ENCODE results near the gene BTG4. TPM values are rescaled to one million over a fixed set of nuclear protein-coding genes. Genes with fewer than 3 reads are reported as not detected.

BTG4 gene
- total RNA-seq, 4 donors from 2014 or later = not detected

DNA sequence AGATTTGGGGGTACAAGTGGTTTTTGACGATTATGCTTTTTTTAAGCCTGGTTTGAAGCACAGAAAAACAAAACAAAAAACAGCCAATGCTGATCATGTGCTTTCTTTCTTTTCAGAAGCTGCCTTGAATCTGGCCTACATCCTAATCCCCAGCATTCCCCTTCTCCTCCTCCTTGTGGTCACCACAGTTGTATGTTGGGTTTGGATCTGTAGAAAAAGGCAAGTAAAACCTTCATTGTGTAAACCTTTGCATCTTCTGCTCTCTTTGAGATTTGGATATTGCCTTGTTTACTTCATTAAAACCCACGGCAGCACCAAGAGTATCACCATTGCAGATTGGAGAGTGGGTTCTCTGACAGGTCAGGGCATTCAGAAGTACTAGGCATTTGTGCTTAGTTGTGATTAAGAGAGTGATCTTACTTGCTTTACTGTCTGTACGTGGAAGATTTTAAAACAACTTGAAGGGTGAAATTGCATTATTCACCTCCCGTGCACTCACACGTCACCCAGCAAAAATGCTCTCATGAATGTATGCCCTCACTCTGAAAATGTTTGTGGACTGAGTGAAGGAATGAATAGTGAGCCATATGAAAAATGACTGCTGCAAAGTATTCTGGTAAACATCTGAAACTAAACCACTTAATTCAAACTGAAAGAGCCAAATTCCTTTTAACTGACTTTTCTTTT lies 45.4 kb upstream of the BTG4 start:
- H3K27ac ChIP-seq = peak overlapping the region; percentile 62 to 81 (median 72)
- H3K4me3 ChIP-seq = no peak overlapping the region
- no peaks in the 10 kb centered on the region for H3K27me3 ChIP-seq
- H3K36me3 ChIP-seq = peaks cover 0 to 7% of the 10 kb centered on the region in 2 donors
- no peaks in the 10 kb centered on the region for H3K9me3 ChIP-seq
- H3K4me1 ChIP-seq = peaks cover 0 to 14% (median 0%) of the 10 kb centered on the region in 3 donors
- TF ChIP-seq EP300 (IDR thresholded peaks at IDR 0.05) (no peak), POLR2AphosphoS5 (IDR thresholded peaks at IDR 0.05) (peak; percentile 91)
- TF ChIP-seq, protein P1, sequence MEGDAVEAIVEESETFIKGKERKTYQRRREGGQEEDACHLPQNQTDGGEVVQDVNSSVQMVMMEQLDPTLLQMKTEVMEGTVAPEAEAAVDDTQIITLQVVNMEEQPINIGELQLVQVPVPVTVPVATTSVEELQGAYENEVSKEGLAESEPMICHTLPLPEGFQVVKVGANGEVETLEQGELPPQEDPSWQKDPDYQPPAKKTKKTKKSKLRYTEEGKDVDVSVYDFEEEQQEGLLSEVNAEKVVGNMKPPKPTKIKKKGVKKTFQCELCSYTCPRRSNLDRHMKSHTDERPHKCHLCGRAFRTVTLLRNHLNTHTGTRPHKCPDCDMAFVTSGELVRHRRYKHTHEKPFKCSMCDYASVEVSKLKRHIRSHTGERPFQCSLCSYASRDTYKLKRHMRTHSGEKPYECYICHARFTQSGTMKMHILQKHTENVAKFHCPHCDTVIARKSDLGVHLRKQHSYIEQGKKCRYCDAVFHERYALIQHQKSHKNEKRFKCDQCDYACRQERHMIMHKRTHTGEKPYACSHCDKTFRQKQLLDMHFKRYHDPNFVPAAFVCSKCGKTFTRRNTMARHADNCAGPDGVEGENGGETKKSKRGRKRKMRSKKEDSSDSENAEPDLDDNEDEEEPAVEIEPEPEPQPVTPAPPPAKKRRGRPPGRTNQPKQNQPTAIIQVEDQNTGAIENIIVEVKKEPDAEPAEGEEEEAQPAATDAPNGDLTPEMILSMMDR (IDR thresholded peaks at IDR 0.05) = no peak
- peak; percentile 81 for ATAC-seq
- 21 to 42% methylated on average over 4 to 5 of the region's 5 CpGs for WGBS, 2 donors (ENCODE audit: low coverage in 1 of 2)

DNA sequence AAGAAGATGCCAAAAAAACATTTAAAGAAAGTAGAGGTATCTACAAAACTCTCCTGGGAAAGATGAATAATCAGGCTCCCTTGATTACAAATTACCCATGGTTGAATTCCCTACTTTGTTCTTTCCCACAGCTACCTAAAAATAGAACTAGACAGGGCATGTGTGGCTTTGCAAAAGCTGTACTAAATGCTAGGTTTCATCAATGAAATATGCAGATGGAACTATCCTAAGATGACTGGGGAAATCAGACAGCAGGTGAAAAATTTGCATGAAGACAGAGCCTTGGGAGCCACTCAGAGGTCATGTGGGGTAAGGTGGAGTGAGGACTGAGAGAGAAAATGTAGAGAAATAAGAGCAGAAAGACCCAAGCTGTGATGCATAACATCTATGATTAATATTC lies 43.1 kb upstream of the BTG4 start:
- Histone ChIP-seq H3K4me1 (peaks cover 0 to 14% (median 0%) of the 10 kb centered on the region in 3 donors), H3K27ac (no peak overlapping the region), H3K9me3 (no peaks in the 10 kb centered on the region), H3K27me3 (no peaks in the 10 kb centered on the region), H3K36me3 (peaks cover 0 to 2% of the 10 kb centered on the region in 2 donors), H3K4me3 (no peak overlapping the region)
- TF ChIP-seq POLR2A (IDR thresholded peaks at IDR 0.05) (no peak), POLR2AphosphoS5 (IDR thresholded peaks at IDR 0.05) (no peak), EP300 (IDR thresholded peaks at IDR 0.05) (no peak)
- TF ChIP-seq, protein P1 (IDR thresholded peaks at IDR 0.05) = no peak
- ATAC-seq = no peak

DNA sequence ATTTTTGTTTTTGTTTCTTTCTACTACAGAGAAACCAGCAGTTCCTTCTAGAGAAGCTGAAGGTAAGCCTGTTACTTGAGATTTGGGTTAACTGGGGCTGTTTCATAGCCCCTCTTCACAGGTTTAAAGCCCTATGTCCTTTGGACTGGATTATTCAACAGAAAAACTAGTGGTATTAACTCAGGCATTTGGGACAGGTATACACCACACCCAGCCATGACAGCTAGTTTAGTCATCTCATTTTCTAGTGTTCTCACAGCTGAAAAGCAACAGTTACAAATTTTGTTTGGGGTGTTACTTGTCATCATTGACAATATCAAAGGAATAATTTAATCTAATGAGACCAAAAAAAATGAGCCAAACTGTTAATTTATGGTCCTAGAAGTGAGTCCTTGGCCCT lies 42.3 kb upstream of the BTG4 start:
- H3K27me3 ChIP-seq = no peaks in the 10 kb centered on the region
- ATAC-seq = no peak

DNA sequence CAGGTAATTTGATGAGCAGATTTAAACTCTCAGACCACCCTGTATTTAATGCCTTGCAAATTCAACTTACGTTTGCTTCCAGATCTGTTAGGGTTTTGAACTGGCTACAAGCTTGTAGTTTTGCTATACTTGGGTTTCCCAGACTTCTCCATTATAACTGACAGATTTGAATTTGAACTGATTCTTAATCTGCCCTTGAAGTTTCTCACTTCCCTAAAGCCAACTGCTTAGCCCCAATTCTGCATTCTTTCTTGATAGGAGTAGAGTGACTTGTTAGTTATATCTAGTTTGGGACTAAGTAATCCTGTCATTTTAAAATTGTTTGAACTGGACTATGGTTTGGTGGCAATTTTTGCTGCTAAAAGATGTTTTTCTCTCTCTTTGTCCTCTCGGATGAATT lies 38.1 kb upstream of the BTG4 start:
- 82 to 100% methylated on average over 1 to 2 of the region's 2 CpGs for WGBS, 2 donors (ENCODE audit: low coverage in 1 of 2)
- TF ChIP-seq POLR2AphosphoS5 (IDR thresholded peaks at IDR 0.05) = no peak
- TF ChIP-seq, protein P1 (IDR thresholded peaks at IDR 0.05) = no peak
- no peak for TF ChIP-seq EP300 (IDR thresholded peaks at IDR 0.05)
- TF ChIP-seq POLR2A (IDR thresholded peaks at IDR 0.05) = no peak

More for the DNA sequence above, 42.3 kb upstream of the BTG4 start:
- Histone ChIP-seq H3K9me3 (no peaks in the 10 kb centered on the region), H3K27ac (no peak overlapping the region), H3K36me3 (peaks cover 0 to 1% of the 10 kb centered on the region in 2 donors), H3K4me1 (peaks cover 0 to 14% (median 0%) of the 10 kb centered on the region in 3 donors), H3K4me3 (no peak overlapping the region)
- TF ChIP-seq EP300 (IDR thresholded peaks at IDR 0.05) = no peak
- TF ChIP-seq, protein P1 (IDR thresholded peaks at IDR 0.05) = no peak
- no peak for TF ChIP-seq POLR2AphosphoS5 (IDR thresholded peaks at IDR 0.05)
- no peak for TF ChIP-seq POLR2A (IDR thresholded peaks at IDR 0.05)

DNA sequence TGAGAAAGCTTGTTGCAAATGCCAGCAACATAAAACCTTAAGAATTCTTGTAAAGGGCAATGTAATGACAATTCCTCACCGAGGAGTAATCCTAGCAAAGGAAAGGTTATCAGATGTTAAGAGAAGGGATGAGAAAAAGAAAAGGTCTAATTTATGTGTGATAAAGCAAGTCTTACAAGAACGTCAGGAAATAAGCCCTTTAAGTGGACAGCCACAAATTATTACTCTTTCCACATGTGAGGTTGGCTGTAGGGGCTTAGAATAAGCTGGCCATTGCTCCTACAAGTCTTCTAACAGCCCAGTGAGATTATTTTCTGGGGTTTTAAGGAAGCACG lies 37.6 kb upstream of the BTG4 start:
- Histone ChIP-seq H3K4me1 (no peaks in the 10 kb centered on the region), H3K27ac (no peak overlapping the region)
- TF ChIP-seq POLR2A (IDR thresholded peaks at IDR 0.05) (no peak), EP300 (IDR thresholded peaks at IDR 0.05) (no peak), POLR2AphosphoS5 (IDR thresholded peaks at IDR 0.05) (no peak)
- TF ChIP-seq, protein P1 (IDR thresholded peaks at IDR 0.05) = no peak

More for the DNA sequence above, 38.1 kb upstream of the BTG4 start:
- Histone ChIP-seq H3K9me3 (no peaks in the 10 kb centered on the region), H3K27me3 (no peaks in the 10 kb centered on the region), H3K36me3 (peaks cover 0 to 34% of the 10 kb centered on the region in 2 donors), H3K4me1 (no peaks in the 10 kb centered on the region), H3K27ac (no peak overlapping the region), H3K4me3 (no peak overlapping the region)
- no peak for ATAC-seq

More for the DNA sequence above, 37.6 kb upstream of the BTG4 start:
- Histone ChIP-seq H3K9me3 (no peaks in the 10 kb centered on the region), H3K27me3 (no peaks in the 10 kb centered on the region), H3K36me3 (peaks cover 0 to 37% of the 10 kb centered on the region in 2 donors), H3K4me3 (no peak overlapping the region)
- no peak for ATAC-seq
- 56 to 80% methylated on average over 2 to 3 of the region's 3 CpGs for WGBS, 2 donors (ENCODE audit: low coverage in 1 of 2)

Data from gastroesophageal sphincter (tissue), 4 donors.